Pancreas (tissue), 10 donors: Measurements from ENCODE around the gene PRIMA1. TPM values are rescaled to one million over a fixed set of nuclear protein-coding genes. Genes with fewer than 3 reads are reported as not detected.

ENCODE experiments used
- ATAC-seq, 4 donors: fragments of 200-7000 bp; cut with Tn5 transposase; one replicate each; pipeline versions ENCODE4 v1.8.0 to v1.9.1; 2020; ENCODE audit warnings: mild to moderate bottlenecking in 4 of 4, moderate library complexity in 4 of 4
- DNase-seq, 6 donors: peaks; one replicate each; pipeline ENCODE4 v3.0.0-alpha.2; 2020
- FAIRE-seq: peaks from 2 replicates; lab custom pipeline; 2012; peaks lifted over from hg19 to GRCh38; lab: Jason Lieb, UNC
- H3K27ac ChIP-seq, 4 donors: fragments of 200-600 bp; sonication (generic); 1 replicate in 3 of 4; 2 replicates in 1 of 4; pipeline versions ENCODE4 v1.5.0 to v1.8.0; 2020
- H3K27me3 ChIP-seq, 4 donors: fragments of 200-600 bp; one replicate each; pipeline ENCODE4 v1.8.0; 2021
- H3K36me3 ChIP-seq, 3 donors: fragments of 200-600 bp; sonication (generic) in 1 of 3; one replicate each; pipeline versions ENCODE4 v1.5.0 to v1.8.0; 2020 to 2021
- H3K4me1 ChIP-seq, 3 donors: fragments of 200-600 bp; one replicate each; pipeline ENCODE4 v1.8.0; 2021
- H3K4me3 ChIP-seq, 4 donors: fragments of 200-600 bp; sonication (generic) in 2 of 4; one replicate each; pipeline versions ENCODE4 v1.5.0 to v1.8.0; 2020 to 2021
- H3K9me3 ChIP-seq, 4 donors: fragments of 200-600 bp; one replicate each; pipeline ENCODE4 v1.8.0; 2021
- CTCF ChIP-seq, 4 donors: fragments of 200-600 bp; sonication (generic) in 3 of 4; IDR thresholded peaks; one replicate each; pipeline versions ENCODE4 v1.5.0 to v1.8.0; 2021; ENCODE audit warnings: antibody characterized with exemption in 4 of 4
- WGBS, 2 donors: extraction: QIAGEN DNeasy Blood & Tissue Kit; methylation state at CpG; one replicate each; pipeline ENCODE4 v1.1.7; 2013; 5-methylcytosine and 5-hydroxymethylcytosine counted together
- intact Hi-C, 3 donors: fragments of 100-400 bp; cut with DNase I; formaldehyde crosslinking; loops; one replicate each; pipeline versions ENCODE4 v1.11.1 to v1.14.2; 2022
- polyA plus RNA-seq, 2 donors: library from polyadenylated mRNA; stranded (reverse); fragments of 200-250 nt; gene quantifications; one replicate each; pipeline ENCODE4 v1.2.3, GENCODE V29; 2013
- total RNA-seq, 6 donors: library from RNA; stranded (reverse); fragmentation: NEBNext Ultra II Directional in 4 of 6; extraction: Animal tissue kit (Norgen Biotek cat#: 25700) in 4 of 6; gene quantifications; one replicate each; pipeline versions ENCODE4 v1.2.1 to v1.2.4, GENCODE V29; 2021 to 2023
- donor health status: healthy with polysubstance abuse.
- donor health status: DM: no; HTN: no; CAD: no; lungs with moderate emphysema.
- donor health status: DM: no; HTN: no; CAD: no.
- donor health status: control.
- donor health status: control.
- donor health status: Bipolar disorder and iron deficiency.
- donor health status: DM: yes; HTN: yes; CAD: no.
- donor health status: DM: no; HTN: no; CAD: no.
- donor health status: DM: no; HTN: no; CAD: no.
- donor health status: DM: yes; HTN: yes; CAD: no.

Gene PRIMA1
- total and polyA plus RNA-seq, 8 donors: 0.27 to 0.61 (median 0.33) TPM

- H3K27me3 ChIP-seq: no peaks in the 10 kb centered on the region
- H3K4me1 ChIP-seq: no peaks in the 10 kb centered on the region
- ATAC-seq (no peak), FAIRE-seq (no peak), DNase-seq (no peak)
- H3K4me3 ChIP-seq: no peak overlapping the region
- no peak overlapping the region for H3K27ac ChIP-seq
- 60 to 71% methylated on average over 6 of the region's 6 CpGs for WGBS, 2 donors
- no peaks in the 10 kb centered on the region for H3K36me3 ChIP-seq
- H3K9me3 ChIP-seq: no peaks in the 10 kb centered on the region
- TF ChIP-seq CTCF (IDR thresholded peaks at IDR 0.05): no peak
- intact Hi-C loops: no loop called here
These were observed 94.4 kb downstream of the PRIMA1 start for GRCh38 chr14:93693914-93694313.

GRCh38 chr14:93691042-93691780 lies 97.1 kb downstream of the PRIMA1 start:
- ATAC-seq (no peak), DNase-seq (no peak), FAIRE-seq (no peak)
- intact Hi-C loops: no loop called here
- Histone ChIP-seq H3K27ac (no peak overlapping the region), H3K4me3 (no peak overlapping the region), H3K27me3 (no peaks in the 10 kb centered on the region), H3K36me3 (no peaks in the 10 kb centered on the region), H3K4me1 (no peaks in the 10 kb centered on the region), H3K9me3 (no peaks in the 10 kb centered on the region)
- TF ChIP-seq CTCF (IDR thresholded peaks at IDR 0.05): no peak
- 86 to 90% methylated on average over 16 of the region's 16 CpGs for WGBS, 2 donors

GRCh38 chr14:93690146-93690545 lies 98.1 kb downstream of the PRIMA1 start:
- H3K36me3 ChIP-seq: no peaks in the 10 kb centered on the region
- DNase-seq (no peak), ATAC-seq (no peak), FAIRE-seq (no peak)
- no peak overlapping the region for H3K4me3 ChIP-seq
- H3K9me3 ChIP-seq: no peaks in the 10 kb centered on the region
- no peaks in the 10 kb centered on the region for H3K27me3 ChIP-seq
- intact Hi-C loops: no loop called here
- 82% methylated on average over 6 of the region's 6 CpGs for WGBS, 2 donors
- no peak for TF ChIP-seq CTCF (IDR thresholded peaks at IDR 0.05)
- H3K4me1 ChIP-seq: no peaks in the 10 kb centered on the region
- no peak overlapping the region for H3K27ac ChIP-seq

- no peak for ATAC-seq
- no peak for FAIRE-seq
These were observed 99.5 kb downstream of the PRIMA1 start for GRCh38 chr14:93688820-93689219.

More at GRCh38 chr14:93688820-93689219, 99.5 kb downstream of the PRIMA1 start:
- DNase-seq: no peak
- Histone ChIP-seq H3K4me1 (no peaks in the 10 kb centered on the region), H3K27me3 (no peaks in the 10 kb centered on the region), H3K36me3 (no peaks in the 10 kb centered on the region), H3K27ac (no peak overlapping the region), H3K9me3 (no peaks in the 10 kb centered on the region), H3K4me3 (no peak overlapping the region)
- no peak for TF ChIP-seq CTCF (IDR thresholded peaks at IDR 0.05)
- WGBS, 2 donors: 63 to 72% methylated on average over 4 of the region's 4 CpGs
- intact Hi-C loops: no loop called here
